ENCODE data around the gene ZNF236.

GRCh38 chr18:76952747-76953146 is 130.4 kb downstream of the ZNF236 start:
- no peak for TF ChIP-seq POLR2A (IDR thresholded peaks at IDR 0.05)
- TF ChIP-seq, protein P1, sequence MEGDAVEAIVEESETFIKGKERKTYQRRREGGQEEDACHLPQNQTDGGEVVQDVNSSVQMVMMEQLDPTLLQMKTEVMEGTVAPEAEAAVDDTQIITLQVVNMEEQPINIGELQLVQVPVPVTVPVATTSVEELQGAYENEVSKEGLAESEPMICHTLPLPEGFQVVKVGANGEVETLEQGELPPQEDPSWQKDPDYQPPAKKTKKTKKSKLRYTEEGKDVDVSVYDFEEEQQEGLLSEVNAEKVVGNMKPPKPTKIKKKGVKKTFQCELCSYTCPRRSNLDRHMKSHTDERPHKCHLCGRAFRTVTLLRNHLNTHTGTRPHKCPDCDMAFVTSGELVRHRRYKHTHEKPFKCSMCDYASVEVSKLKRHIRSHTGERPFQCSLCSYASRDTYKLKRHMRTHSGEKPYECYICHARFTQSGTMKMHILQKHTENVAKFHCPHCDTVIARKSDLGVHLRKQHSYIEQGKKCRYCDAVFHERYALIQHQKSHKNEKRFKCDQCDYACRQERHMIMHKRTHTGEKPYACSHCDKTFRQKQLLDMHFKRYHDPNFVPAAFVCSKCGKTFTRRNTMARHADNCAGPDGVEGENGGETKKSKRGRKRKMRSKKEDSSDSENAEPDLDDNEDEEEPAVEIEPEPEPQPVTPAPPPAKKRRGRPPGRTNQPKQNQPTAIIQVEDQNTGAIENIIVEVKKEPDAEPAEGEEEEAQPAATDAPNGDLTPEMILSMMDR (IDR thresholded peaks at IDR 0.05): no peak
- TF ChIP-seq POLR2AphosphoS5 (IDR thresholded peaks at IDR 0.05): no peak
- no peak for TF ChIP-seq EP300 (IDR thresholded peaks at IDR 0.05)

Measured in stomach (tissue), 4 donors.